HepG2 (cell line): ENCODE results near the gene HSPA14. TPM values are rescaled to one million over a fixed set of nuclear protein-coding genes. Genes with fewer than 3 reads are reported as not detected.

Experiments used
- AHDC1 ChIP-seq: sonication (generic); formaldehyde crosslinking; IDR thresholded peaks from 2 replicates; pipeline ENCODE4 v1.5.1; 2020; ENCODE audit warnings: mild to moderate bottlenecking, missing genetic modification reagents, borderline replicate concordance
- DRAP1 ChIP-seq: IDR thresholded peaks from 2 replicates; pipeline ENCODE4 v1.6.1; 2016; ENCODE audit warnings: missing genetic modification reagents, missing compliant biosample characterization
- IRF1 ChIP-seq: sonication (generic); formaldehyde crosslinking; IDR thresholded peaks from 2 replicates; pipeline ENCODE4 v1.4.0; 2020; ENCODE audit warnings: low read depth, mild to moderate bottlenecking, missing genetic modification reagents
- JUNB ChIP-seq: sonication (generic); formaldehyde crosslinking; IDR thresholded peaks from 2 replicates; pipeline ENCODE4 v1.8.0; 2022; ENCODE audit warnings: missing genetic modification reagents, mild to moderate bottlenecking, borderline replicate concordance
- KLF9 ChIP-seq: IDR thresholded peaks from 2 replicates; pipeline ENCODE4 v1.6.1; 2016; ENCODE audit warnings: low read depth
- MAX ChIP-seq: IDR thresholded peaks from 2 replicates; pipeline ENCODE4 v1.6.1; 2012; ENCODE audit warnings: inconsistent platforms
- REST ChIP-seq, 2 experiments: IDR thresholded peaks; 2 replicates each; pipeline ENCODE4 v1.6.1; 2011 to 2012; ENCODE audit warnings: low read length in 2 of 2, borderline replicate concordance in 1 of 2, low read depth in 1 of 2, mild to moderate bottlenecking in 1 of 2, moderate library complexity in 1 of 2
- TERF1 ChIP-seq: sonication (generic); formaldehyde crosslinking; IDR thresholded peaks from 2 replicates; pipeline ENCODE4 v1.8.0; 2022; ENCODE audit warnings: mild to moderate bottlenecking, missing genetic modification reagents, moderate library complexity
- TOPORS ChIP-seq: sonication (generic); formaldehyde crosslinking; IDR thresholded peaks from 2 replicates; pipeline ENCODE4 v1.8.0; 2023; ENCODE audit warnings: mild to moderate bottlenecking, missing genetic modification reagents
- ZHX1 ChIP-seq: sonication (generic); formaldehyde crosslinking; IDR thresholded peaks from 2 replicates; pipeline ENCODE4 v1.8.1; 2022; ENCODE audit warnings: low read depth, mild to moderate bottlenecking, missing genetic modification reagents
- ZNF335 ChIP-seq: sonication (generic); formaldehyde crosslinking; IDR thresholded peaks from 2 replicates; pipeline ENCODE4 v1.4.0; 2020; ENCODE audit warnings: missing genetic modification reagents
- ZNF660 ChIP-seq: sonication (generic); formaldehyde crosslinking; IDR thresholded peaks from 2 replicates; pipeline ENCODE4 v1.5.1; 2020; ENCODE audit warnings: mild to moderate bottlenecking, low read depth, missing genetic modification reagents, borderline replicate concordance
- polyA plus RNA-seq, 8 experiments: library from polyadenylated mRNA; depleted of rRNA in 3 of 8; stranded (reverse) in 7 of 8; unstranded in 1 of 8; fragments of >200 nt; fragmentation: Illumina TruSeq in 4 of 8; extraction: Trizol in 4 of 8; gene quantifications; 2 replicates each; pipeline versions ENCODE4 v1.2.1 to v1.2.3, GENCODE V29; 2011 to 2016; ENCODE audit warnings: low read depth in 4 of 8, missing spikeins in 1 of 8, mixed read lengths in 1 of 8; ENCODE audit not compliant: insufficient read depth in 1 of 8
- total RNA-seq, 5 experiments: library from RNA; depleted of rRNA; stranded (reverse); fragments of >200 nt; fragmentation: Illumina TruSeq; extraction: Trizol; gene quantifications; 2 replicates each; pipeline ENCODE4 v1.2.3, GENCODE V29; 2016; ENCODE audit warnings: low read depth in 1 of 5

HSPA14 gene
- total and polyA plus RNA-seq, 2 of the 13 experiments (the other 11 are each of a cell fraction or from before 2014, with no cell fraction given): 10.7 to 29.8 TPM

- TF ChIP-seq AHDC1 (CRISPR knock-in tag) (no peak), DRAP1 (CRISPR knock-in tag) (no peak), TOPORS (CRISPR knock-in tag) (0 out of 2 replicates have a peak, but pooled peaks have one; percentile 58), TERF1 (no peak), REST (IDR thresholded peaks at IDR 0.05; ENCODE audit: borderline replicate concordance in 1 of 2, low read depth in 1 of 2, low read length in 2 of 2) (0 out of 4 replicates have a peak, but pooled peaks of 1 of the 2 experiments have one; percentile 1), MAX (0 out of 2 replicates have a peak, but pooled peaks have one; percentile 13), ZNF335 (CRISPR knock-in tag) (no peak), ZNF660 (CRISPR knock-in tag) (no peak), KLF9 (CRISPR knock-in tag) (no peak), IRF1 (CRISPR knock-in tag) (no peak), ZHX1 (0 out of 2 replicates have a peak, but pooled peaks have one; percentile 49), JUNB (CRISPR knock-in tag) (no peak)
Measured at GRCh38 chr10:14838582-14839304, 637 bp downstream of the HSPA14 start (continued).
